Trophoblast cell (in vitro differentiated cells and primary cell): ENCODE measurements around the gene ELP2.
A peak's percentile ranks its signal among the peaks of the same experiment; 100 is the strongest.

Source experiments
- DNase-seq, 2 donors: peaks; one replicate each; pipeline ENCODE4 v3.0.0-alpha.2; 2016
- H2AFZ ChIP-seq: 2 replicates; pipeline ENCODE4 v1.6.1; 2013; ENCODE audit warnings: low read length, moderate library complexity, mild to moderate bottlenecking; ENCODE audit not compliant: insufficient read depth, poor library complexity
- H2AK5ac ChIP-seq: 2 replicates; pipeline ENCODE4 v1.6.1; 2013; ENCODE audit warnings: mild to moderate bottlenecking, low read length
- H2BK120ac ChIP-seq: 2 replicates; pipeline ENCODE4 v1.6.1; 2013; ENCODE audit warnings: low read length, mild to moderate bottlenecking, moderate library complexity; ENCODE audit not compliant: insufficient read depth, poor library complexity
- H2BK12ac ChIP-seq: 2 replicates; pipeline ENCODE4 v1.6.1; 2013; ENCODE audit warnings: mild to moderate bottlenecking, low read length, moderate library complexity
- H2BK5ac ChIP-seq: 2 replicates; pipeline ENCODE4 v1.6.1; 2013; ENCODE audit warnings: low read length, low read depth, moderate library complexity, mild to moderate bottlenecking; ENCODE audit not compliant: poor library complexity
- H3K14ac ChIP-seq: 2 replicates; pipeline ENCODE4 v1.6.1; 2013; ENCODE audit warnings: mild to moderate bottlenecking, low read length
- H3K18ac ChIP-seq: 2 replicates; pipeline ENCODE4 v1.6.1; 2013; ENCODE audit warnings: mild to moderate bottlenecking, low read length
- H3K23ac ChIP-seq: 2 replicates; pipeline ENCODE4 v1.6.1; 2013; ENCODE audit warnings: low read length
- H3K27ac ChIP-seq: 2 replicates; pipeline ENCODE4 v1.5.1; 2013; ENCODE audit warnings: low read depth, mild to moderate bottlenecking, inconsistent platforms, low read length, moderate library complexity
- H3K27me3 ChIP-seq: 2 replicates; pipeline ENCODE4 v1.6.1; 2013; ENCODE audit warnings: inconsistent platforms, mild to moderate bottlenecking, low read length, moderate library complexity; ENCODE audit not compliant: insufficient read depth
- H3K36me3 ChIP-seq, 2 experiments: 1 replicate in 1 of 2; 2 replicates in 1 of 2; pipeline ENCODE4 v1.6.1; 2013; ENCODE audit warnings: low read length in 2 of 2, mild to moderate bottlenecking in 2 of 2, moderate library complexity in 1 of 2; ENCODE audit not compliant: insufficient read depth in 2 of 2, control insufficient read depth in 1 of 2
- H3K4ac ChIP-seq: 2 replicates; pipeline ENCODE4 v1.6.1; 2013; ENCODE audit warnings: low read depth, mild to moderate bottlenecking, low read length, moderate library complexity
- H3K4me1 ChIP-seq, 2 experiments: 1 replicate in 1 of 2; 2 replicates in 1 of 2; pipeline ENCODE4 v1.6.1; 2013; ENCODE audit warnings: low read length in 2 of 2, mild to moderate bottlenecking in 2 of 2, moderate library complexity in 1 of 2; ENCODE audit not compliant: insufficient read depth in 2 of 2, control insufficient read depth in 1 of 2
- H3K4me2 ChIP-seq: 2 replicates; pipeline ENCODE4 v1.6.1; 2013; ENCODE audit warnings: inconsistent platforms, mild to moderate bottlenecking, low read length, moderate library complexity
- H3K4me3 ChIP-seq: 2 replicates; pipeline ENCODE4 v1.5.1; 2013; ENCODE audit warnings: mild to moderate bottlenecking, low read depth, low read length, inconsistent platforms
- H3K79me1 ChIP-seq: one replicate; pipeline ENCODE4 v1.6.1; 2013; ENCODE audit warnings: low read length
- H3K79me2 ChIP-seq: 2 replicates; pipeline ENCODE4 v1.6.1; 2013; ENCODE audit warnings: low read length, mild to moderate bottlenecking; ENCODE audit not compliant: control insufficient read depth, insufficient read depth, poor library complexity
- H3K9ac ChIP-seq: 2 replicates; pipeline ENCODE4 v1.6.1; 2013; ENCODE audit warnings: mild to moderate bottlenecking, low read length
- H3K9me3 ChIP-seq: 2 replicates; pipeline ENCODE4 v1.6.1; 2013; ENCODE audit warnings: low read depth, mild to moderate bottlenecking, control low read depth, inconsistent platforms, low read length; ENCODE audit not compliant: insufficient read depth
- H4K12ac ChIP-seq: 2 replicates; pipeline ENCODE4 v1.6.1; 2013; ENCODE audit warnings: low read depth, mild to moderate bottlenecking, low read length, moderate library complexity
- H4K8ac ChIP-seq: 2 replicates; pipeline ENCODE4 v1.6.1; 2013; ENCODE audit warnings: low read depth, mild to moderate bottlenecking, low read length, moderate library complexity
- H4K91ac ChIP-seq: one replicate; pipeline ENCODE4 v1.6.1; 2013; ENCODE audit warnings: low read depth, mild to moderate bottlenecking, low read length, moderate library complexity
- WGBS: extraction: QIAGEN DNeasy Blood & Tissue Kit; methylation state at CpG from one replicate; pipeline ENCODE4 v1.1.7; 2013; ENCODE audit warnings: missing lambda C conversion rate; ENCODE audit not compliant: insufficient read length, insufficient coverage; ENCODE audit errors: extremely low coverage; 5-methylcytosine and 5-hydroxymethylcytosine counted together

Gene ELP2

GRCh38 chr18:36126668-36127067 lies 3.0 kb upstream of the ELP2 start:
- Histone ChIP-seq H3K9me3 (no peaks in the 10 kb centered on the region), H3K36me3 (peaks cover 2 to 7% of the 10 kb centered on the region in 2 experiments), H3K4ac (no peak overlapping the region), H3K18ac (no peak overlapping the region), H2AK5ac (no peak overlapping the region), H2BK120ac (no peak overlapping the region), H4K91ac (no peak overlapping the region), H3K4me3 (no peak overlapping the region), H3K27ac (no peak overlapping the region), H2BK5ac (no peak overlapping the region), H3K79me1 (peaks cover 10% of the 10 kb centered on the region), H3K14ac (no peak overlapping the region), H3K9ac (no peak overlapping the region), H3K27me3 (no peaks in the 10 kb centered on the region), H3K4me1 (peaks cover 2 to 7% of the 10 kb centered on the region in 2 experiments), H3K4me2 (no peak overlapping the region), H3K23ac (no peak overlapping the region), H2AFZ (no peak overlapping the region), H4K8ac (no peak overlapping the region), H3K79me2 (peaks cover 9% of the 10 kb centered on the region), H2BK12ac (no peak overlapping the region), H4K12ac (no peak overlapping the region)
- DNase-seq: no peak
- no CpG with 5 or more reads among the region's 8 CpGs for WGBS

GRCh38 chr18:36127836-36128529 lies 1.7 kb upstream of the ELP2 start:
- Histone ChIP-seq H4K12ac (no peak overlapping the region), H2BK12ac (no peak overlapping the region), H2AFZ (no peak overlapping the region), H2BK5ac (no peak overlapping the region), H3K79me2 (peaks cover 9% of the 10 kb centered on the region), H3K27me3 (no peaks in the 10 kb centered on the region), H3K14ac (no peak overlapping the region), H3K79me1 (peaks cover 10% of the 10 kb centered on the region), H3K4me2 (peak overlapping the region; percentile 71), H3K36me3 (peaks cover 0 to 4% of the 10 kb centered on the region in 2 experiments), H3K9ac (no peak overlapping the region), H3K9me3 (no peaks in the 10 kb centered on the region), H3K4me3 (no peak overlapping the region), H3K27ac (no peak overlapping the region), H3K18ac (no peak overlapping the region), H4K8ac (no peak overlapping the region), H4K91ac (no peak overlapping the region), H2BK120ac (no peak overlapping the region), H3K23ac (no peak overlapping the region), H3K4ac (no peak overlapping the region), H2AK5ac (no peak overlapping the region), H3K4me1 (peaks cover 2 to 7% of the 10 kb centered on the region in 2 experiments)
- no CpG with 5 or more reads among the region's 15 CpGs for WGBS
- peak; percentile 45 to 80 for DNase-seq

- DNase-seq: no peak
- Histone ChIP-seq H3K14ac (no peak overlapping the region), H4K8ac (no peak overlapping the region), H2BK120ac (no peak overlapping the region), H3K27me3 (no peaks in the 10 kb centered on the region), H3K36me3 (peaks cover 0 to 4% of the 10 kb centered on the region in 2 experiments), H2AFZ (no peak overlapping the region), H4K91ac (no peak overlapping the region), H3K4ac (no peak overlapping the region), H2AK5ac (no peak overlapping the region), H3K4me2 (peak overlapping the region; percentile 71), H3K9me3 (no peaks in the 10 kb centered on the region), H3K79me1 (peaks cover 10% of the 10 kb centered on the region), H3K79me2 (peaks cover 9% of the 10 kb centered on the region), H2BK12ac (no peak overlapping the region), H3K4me3 (peak overlapping the region; percentile 88), H3K23ac (no peak overlapping the region), H3K27ac (no peak overlapping the region), H4K12ac (no peak overlapping the region), H2BK5ac (no peak overlapping the region), H3K18ac (no peak overlapping the region), H3K4me1 (peaks cover 2 to 7% of the 10 kb centered on the region in 2 experiments), H3K9ac (no peak overlapping the region)
- no CpG with 5 or more reads among the region's 12 CpGs for WGBS
Observed at GRCh38 chr18:36128530-36128870, 1.2 kb upstream of the ELP2 start.

- Histone ChIP-seq H3K79me2 (peaks cover 9% of the 10 kb centered on the region), H3K4me2 (peak overlapping the region; percentile 71), H3K9ac (peak overlapping the region; percentile 74), H3K4me3 (peak overlapping the region; percentile 88), H3K79me1 (peaks cover 10% of the 10 kb centered on the region), H3K4me1 (peaks cover 2 to 7% of the 10 kb centered on the region in 2 experiments), H2AK5ac (no peak overlapping the region), H3K4ac (no peak overlapping the region), H2BK5ac (no peak overlapping the region), H3K27ac (no peak overlapping the region), H3K23ac (no peak overlapping the region), H3K36me3 (peaks cover 0 to 4% of the 10 kb centered on the region in 2 experiments), H2BK120ac (peak overlapping the region; percentile 67), H2AFZ (peak overlapping the region; percentile 74), H3K14ac (peak overlapping the region; percentile 12), H3K18ac (peak overlapping the region; percentile 28), H3K27me3 (no peaks in the 10 kb centered on the region), H4K91ac (peak overlapping the region; percentile 27), H3K9me3 (no peaks in the 10 kb centered on the region), H2BK12ac (no peak overlapping the region), H4K12ac (no peak overlapping the region), H4K8ac (peak overlapping the region; percentile 5)
- DNase-seq: no peak
- no CpG with 5 or more reads among the region's 37 CpGs for WGBS
Observed at GRCh38 chr18:36128907-36129299, 796 bp upstream of the ELP2 start.
